ENCODE data around the gene C5orf63.

- TF ChIP-seq CBX3 (IDR thresholded peaks at IDR 0.05; ENCODE audit: borderline replicate concordance, low read depth): no peak
- no peak for TF ChIP-seq MAX (IDR thresholded peaks at IDR 0.05; ENCODE audit: low read depth, low read length)
- no peak for TF ChIP-seq GABPA (IDR thresholded peaks at IDR 0.05; ENCODE audit: low read depth)
- TF ChIP-seq SREBF2 (IDR thresholded peaks at IDR 0.05; ENCODE audit: low read length): no peak
- no peak for TF ChIP-seq CTCF (IDR thresholded peaks at IDR 0.05 in 2 of 3, conservative IDR thresholded peaks at IDR 0.05 in 1 of 3; ENCODE audit: control insufficient read depth in 2 of 3, extremely low read depth in 1 of 3, insufficient read depth in 1 of 3, low read depth in 3 of 3, low read length in 3 of 3)
- TF ChIP-seq TAF1 (IDR thresholded peaks at IDR 0.05; ENCODE audit: borderline replicate concordance, low read depth, low read length): no peak
- no peak for TF ChIP-seq EZH2 (IDR thresholded peaks at IDR 0.05; ENCODE audit: borderline replicate concordance, control insufficient read depth, low read depth, low read length)
- no peak for TF ChIP-seq FOS (IDR thresholded peaks at IDR 0.05; ENCODE audit: borderline replicate concordance, extremely low read depth, insufficient read length)
- TF ChIP-seq E2F8 (IDR thresholded peaks at IDR 0.05; ENCODE audit: low read depth, partially characterized antibody): no peak
- TF ChIP-seq KDM1A (IDR thresholded peaks at IDR 0.05; ENCODE audit: borderline replicate concordance): no peak
- no peak for TF ChIP-seq POLR2AphosphoS5 (IDR thresholded peaks at IDR 0.05; ENCODE audit: low read length)
Measured at GRCh38 chr5:127070243-127070642, 3.1 kb downstream of the C5orf63 start.

All from GM12878 (cell line).